ENCODE data around the gene PPARA.

- TF ChIP-seq GATA2 (IDR thresholded peaks at IDR 0.05; ENCODE audit: low read depth, low read length) (no peak), GATA3 (IDR thresholded peaks at IDR 0.05; ENCODE audit: low read depth, low read length) (no peak)
Observed at GRCh38 chr22:46132830-46133587, 17.3 kb upstream of the PPARA start.

Data from SH-SY5Y (cell line).